Gastrocnemius medialis (tissue), 4 donors: Measurements from ENCODE around the gene ELOVL2.

Experiments used
- CTCF ChIP-seq, 5 experiments: fragments of 450-650 bp in 3 of 5; fragments of 200-600 bp in 2 of 5; sonication (generic) in 2 of 5; IDR thresholded peaks in 4 of 5; conservative IDR thresholded peaks in 1 of 5; 1 replicate in 4 of 5; 2 replicates in 1 of 5; pipeline ENCODE4 v1.5.1; 2016 to 2019; ENCODE audit warnings: antibody characterized with exemption in 5 of 5, mild to moderate bottlenecking in 3 of 5, moderate library complexity in 3 of 5
- POLR2A ChIP-seq, 2 donors: fragments of 450-650 bp; IDR thresholded peaks; one replicate each; pipeline ENCODE4 v1.6.1; 2017; ENCODE audit warnings: antibody characterized with exemption in 2 of 2, mild to moderate bottlenecking in 2 of 2, moderate library complexity in 2 of 2

- TF ChIP-seq CTCF (IDR thresholded peaks at IDR 0.05 in 4 of 5, conservative IDR thresholded peaks at IDR 0.05 in 1 of 5) (no peak), POLR2A (IDR thresholded peaks at IDR 0.05) (no peak)
Observed at GRCh38 chr6:11021003-11021402, 23.1 kb downstream of the ELOVL2 start.
